DND-41 (cell line): Measurements from ENCODE around the gene NCOR1.
"Not testable (repeated sequence)": the region's sequence is repeated elsewhere in the genome, so short reads cannot be mapped to it uniquely, and the experiment has no call there.

Source experiments
- CTCF ChIP-seq: IDR thresholded peaks from 2 replicates; pipeline ENCODE4 v1.5.1; 2012; ENCODE audit warnings: borderline replicate concordance, low read length, moderate library complexity, mild to moderate bottlenecking; ENCODE audit not compliant: poor library complexity, severe bottlenecking; ENCODE audit errors: extremely low read depth
- EZH2 ChIP-seq: IDR thresholded peaks from 3 replicates; pipeline ENCODE4 v1.6.1; 2012; ENCODE audit warnings: borderline replicate concordance, low read depth, mild to moderate bottlenecking, moderate library complexity, low read length, inconsistent platforms; ENCODE audit not compliant: severe bottlenecking

GRCh38 chr17:16204763-16205162 lies 10.6 kb downstream of the NCOR1 start:
- not testable (repeated sequence) for TF ChIP-seq CTCF, EZH2
